GM18502 (cell line): Measurements from ENCODE around the gene DDX51.
"Not testable (repeated sequence)": the region's sequence is repeated elsewhere in the genome, so short reads cannot be mapped to it uniquely, and the experiment has no call there.

Experiments used
- ATAC-seq: cut with Tn5 transposase; IDR thresholded peaks from one replicate; pipeline ENCODE4 v1.9.1; 2021; ENCODE audit warnings: mild to moderate bottlenecking; ENCODE audit not compliant: unreplicated experiment, poor library complexity

The DDX51 gene

DNA sequence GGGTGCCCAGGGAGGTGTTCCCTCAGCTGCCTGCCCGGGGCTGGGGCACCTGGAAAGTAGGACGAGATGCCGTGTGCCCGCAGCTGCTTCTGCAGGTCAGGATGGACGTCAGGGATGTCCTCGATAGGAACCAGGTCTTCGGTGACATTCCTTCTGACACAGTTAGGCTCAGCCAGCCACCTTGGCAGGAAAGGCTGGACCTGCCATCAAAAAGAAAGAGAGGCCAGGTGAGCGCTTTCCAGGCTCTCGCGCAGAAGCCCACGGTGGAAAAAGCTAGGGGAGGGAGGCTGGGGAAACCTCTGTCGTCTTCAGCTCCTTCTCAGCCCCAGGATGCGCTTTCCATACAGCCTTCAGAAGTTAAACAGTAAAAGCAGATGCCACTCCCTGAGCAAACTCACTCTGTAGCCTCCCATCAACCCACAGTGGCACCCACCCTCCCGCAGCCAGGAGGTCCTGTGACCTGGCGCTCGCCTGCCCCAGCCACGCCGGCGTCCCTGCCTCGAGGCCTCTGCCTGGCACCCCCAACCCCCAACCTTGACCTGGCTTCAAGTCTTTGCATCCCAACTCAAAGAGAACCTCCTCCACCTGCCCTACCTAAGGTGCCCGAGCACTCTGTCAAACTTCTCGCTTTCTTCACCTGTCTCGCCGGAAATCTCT lies 1.3 kb downstream of the DDX51 start:
- ATAC-seq: no peak

DNA sequence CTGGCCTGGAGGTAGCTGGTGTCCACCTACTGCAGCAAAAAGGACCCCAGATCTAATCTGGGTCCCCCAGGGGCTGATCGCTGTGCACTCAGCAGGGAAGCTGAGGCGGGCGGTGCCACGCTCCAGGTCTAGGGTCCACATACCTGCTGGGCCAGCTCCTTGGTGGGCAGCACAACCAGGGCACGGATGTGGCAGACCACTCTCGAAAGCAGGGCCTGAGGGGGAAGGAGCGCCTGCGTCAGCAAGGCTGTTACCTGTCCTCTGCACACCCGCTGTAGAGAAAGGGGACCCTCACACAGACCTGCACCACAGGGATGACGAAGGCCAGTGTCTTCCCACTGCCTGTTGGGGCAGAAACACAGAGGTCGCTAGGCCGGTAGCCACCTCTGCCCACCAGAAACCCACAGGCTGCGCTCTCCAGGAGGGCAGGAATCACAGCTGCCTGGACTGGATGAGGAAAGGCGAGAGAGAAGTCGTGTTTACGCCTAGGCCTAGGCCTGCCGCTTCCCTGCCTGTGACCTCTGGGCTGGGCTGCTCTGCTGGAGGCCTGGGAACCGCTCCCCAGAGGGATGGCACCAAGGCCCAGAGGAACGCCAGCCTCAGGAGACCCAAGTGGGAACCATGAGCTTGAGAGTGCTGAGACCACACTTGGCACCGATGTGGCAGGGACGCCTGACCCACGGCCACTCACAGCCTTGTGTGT lies 2.0 kb downstream of the DDX51 start:
- no peak for ATAC-seq

DNA sequence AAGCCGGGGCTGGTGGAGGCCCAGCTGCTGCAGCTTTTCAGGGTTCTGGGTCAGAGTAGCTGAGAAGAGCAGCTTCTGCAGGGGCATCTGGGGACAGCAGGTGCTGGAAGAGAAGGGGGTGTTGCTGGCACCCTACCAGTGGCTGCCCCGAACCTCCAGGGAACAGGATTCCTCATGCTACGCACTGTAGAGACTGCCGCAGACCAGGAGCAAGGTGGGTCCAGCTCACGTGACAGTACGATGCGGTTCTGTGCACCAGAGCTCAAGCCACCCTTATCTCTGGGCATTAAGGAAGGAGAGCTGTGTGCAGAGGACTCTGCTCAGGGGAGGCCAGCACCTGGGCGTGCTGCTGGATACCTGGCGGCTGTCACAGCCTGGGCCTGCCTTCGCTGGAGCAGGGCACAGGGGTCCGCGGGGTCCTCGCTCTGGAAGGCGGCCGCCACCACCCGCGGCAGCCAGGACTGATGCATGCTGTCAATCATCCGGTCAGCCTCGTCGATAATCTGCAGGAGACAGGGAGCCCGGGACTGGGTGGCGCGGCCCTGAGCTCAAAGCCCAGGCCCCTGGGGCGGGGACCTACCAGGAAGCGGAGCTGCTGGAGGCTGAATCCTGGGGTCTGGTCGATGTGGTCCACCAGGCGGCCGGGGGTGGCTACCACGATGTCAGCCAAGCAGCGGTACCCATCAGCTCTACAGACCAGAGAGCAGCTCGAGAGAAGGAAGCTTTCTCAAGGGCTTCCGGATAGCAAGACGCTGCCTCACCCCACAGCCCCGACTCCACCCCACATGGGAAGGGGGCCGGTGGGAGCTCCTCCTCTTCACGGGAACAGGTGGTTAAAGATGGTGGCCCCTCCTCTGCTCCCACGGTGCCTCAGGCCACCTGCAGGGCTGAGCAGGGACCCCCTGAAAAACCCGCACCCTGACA lies 2.9 kb downstream of the DDX51 start:
- no peak for ATAC-seq

DNA sequence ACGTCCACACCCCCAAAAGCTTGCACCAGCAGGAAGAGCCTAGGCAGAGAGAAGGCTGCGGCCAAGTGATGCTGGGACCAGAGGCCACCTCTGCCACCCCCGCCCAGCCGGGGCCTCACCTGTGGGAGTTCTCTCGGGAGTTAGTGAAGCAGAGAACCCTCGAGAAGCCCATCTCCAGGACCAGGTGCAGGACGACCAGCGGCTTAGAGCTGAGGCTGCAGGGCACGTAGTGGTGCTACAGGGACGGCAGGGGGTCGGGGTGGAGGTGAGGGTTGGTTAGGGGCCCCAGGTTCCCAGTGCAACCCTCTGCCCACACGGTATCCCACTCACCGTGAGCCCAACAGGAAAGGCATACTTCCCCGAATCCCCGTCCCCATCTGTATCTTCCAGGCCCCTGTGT lies 3.6 kb downstream of the DDX51 start:
- ATAC-seq: no peak

DNA sequence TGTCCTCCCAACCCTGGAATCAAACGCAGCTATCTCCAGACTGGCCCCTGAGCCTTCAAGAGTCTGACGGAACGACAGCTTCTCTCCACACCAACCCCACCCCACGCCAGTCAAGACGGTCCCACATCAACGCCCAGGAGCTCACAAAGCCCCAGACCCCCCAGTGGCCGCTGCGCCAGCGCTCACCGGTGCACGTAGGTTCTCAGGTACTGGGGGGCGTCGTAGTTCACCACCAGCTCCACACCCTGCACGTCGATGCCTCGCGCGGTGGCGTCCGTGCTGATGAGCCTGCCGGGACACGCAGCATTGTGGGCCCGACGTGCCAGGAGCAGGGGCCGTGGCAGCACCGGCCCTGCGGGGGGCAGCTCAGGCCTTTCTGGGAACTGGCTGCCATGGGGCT lies 4.2 kb downstream of the DDX51 start:
- no peak for ATAC-seq

DNA sequence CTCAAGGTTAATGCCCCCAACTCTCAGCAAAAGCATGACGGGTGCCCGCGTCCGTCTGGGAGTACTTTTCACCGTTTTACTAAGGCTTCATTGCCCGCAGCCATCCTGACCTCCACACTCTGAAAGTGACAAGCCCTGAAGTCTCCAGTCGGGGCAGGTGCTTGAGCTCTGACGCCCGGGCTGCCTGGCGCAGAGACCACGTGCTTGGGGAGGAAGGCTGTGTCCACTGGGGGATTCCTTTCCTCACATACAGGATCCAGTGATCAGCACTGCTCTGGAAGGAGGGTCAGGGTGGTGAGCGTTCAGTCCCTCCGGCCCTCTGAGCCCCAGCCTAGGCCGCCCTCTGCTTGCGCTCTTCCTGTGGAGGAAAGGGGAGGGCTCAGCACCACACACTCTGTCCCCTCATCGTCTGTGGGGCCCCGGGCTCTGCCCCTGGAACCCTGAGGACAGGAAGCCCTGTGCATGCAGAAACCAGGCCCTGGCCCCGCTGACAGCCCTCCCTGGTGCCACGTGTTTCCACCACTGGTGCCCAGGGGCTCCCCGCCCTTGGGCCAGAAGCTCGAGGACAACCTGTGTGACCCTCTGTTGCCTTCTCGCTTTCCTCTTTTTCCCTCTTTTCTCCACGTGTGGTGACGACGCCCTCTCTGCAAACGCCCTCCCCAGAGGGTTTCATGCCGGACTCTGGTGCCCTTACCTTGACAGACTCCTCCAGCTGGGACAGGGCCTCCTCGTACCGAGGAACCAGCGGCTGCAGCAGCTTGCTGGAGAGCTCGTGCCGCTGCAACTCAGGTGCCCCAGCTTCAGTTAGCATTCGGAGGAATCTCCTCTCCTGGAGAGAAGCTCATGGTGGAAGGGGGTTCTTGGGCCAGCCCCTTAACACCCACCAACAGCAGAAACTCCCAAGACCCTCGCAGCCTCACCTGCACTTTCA lies 4.9 kb downstream of the DDX51 start:
- no peak for ATAC-seq

DNA sequence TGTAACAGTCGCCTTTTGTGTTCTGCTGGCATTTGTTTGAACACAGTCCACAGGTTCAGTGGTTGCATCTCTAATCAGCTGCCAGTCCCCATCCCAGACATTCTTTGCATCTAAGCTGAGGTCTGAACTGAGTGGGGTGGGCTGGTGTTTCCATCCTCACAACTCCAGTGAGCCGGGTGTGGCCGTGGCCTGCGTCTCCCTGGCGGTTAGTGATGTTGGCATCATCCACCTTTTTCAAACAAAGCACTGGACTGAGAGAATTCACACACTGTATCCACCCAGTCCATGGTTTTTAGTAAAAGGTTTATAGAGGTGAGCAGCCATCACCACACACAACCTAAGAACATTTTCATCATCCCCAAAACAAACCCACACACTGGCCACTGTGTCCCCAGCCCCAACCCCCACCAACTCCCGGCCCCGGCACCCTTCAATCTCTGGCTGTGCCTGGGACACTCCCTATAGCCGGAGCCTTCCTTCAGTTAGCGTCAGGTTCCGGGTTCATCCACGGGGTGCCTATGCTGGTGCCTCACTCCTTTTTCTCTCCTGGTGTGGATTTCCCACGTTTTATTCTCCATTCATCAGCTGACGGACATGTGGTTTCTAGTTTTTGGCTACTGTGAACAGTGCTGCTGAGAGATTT lies 6.5 kb downstream of the DDX51 start:
- no peak for ATAC-seq

DNA sequence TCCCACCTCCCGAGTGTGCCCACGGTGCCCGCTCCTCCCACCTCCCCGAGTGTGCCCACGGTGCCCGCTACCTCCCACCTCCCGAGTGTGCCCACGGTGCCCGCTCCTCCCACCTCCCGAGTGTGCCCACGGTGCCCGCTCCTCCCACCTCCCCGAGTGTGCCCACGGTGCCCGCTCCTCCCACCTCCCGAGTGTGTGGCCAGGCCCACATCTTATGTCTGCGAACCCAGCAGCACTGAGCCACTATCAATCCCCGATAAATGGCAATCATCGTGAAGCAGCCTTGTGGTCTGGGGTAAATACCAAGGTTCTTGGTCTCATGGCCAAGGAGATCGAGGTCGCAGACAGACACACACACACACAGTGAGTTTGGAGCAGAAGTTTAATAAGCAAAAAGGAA lies 7.9 kb downstream of the DDX51 start:
- not testable (repeated sequence) for ATAC-seq

DNA sequence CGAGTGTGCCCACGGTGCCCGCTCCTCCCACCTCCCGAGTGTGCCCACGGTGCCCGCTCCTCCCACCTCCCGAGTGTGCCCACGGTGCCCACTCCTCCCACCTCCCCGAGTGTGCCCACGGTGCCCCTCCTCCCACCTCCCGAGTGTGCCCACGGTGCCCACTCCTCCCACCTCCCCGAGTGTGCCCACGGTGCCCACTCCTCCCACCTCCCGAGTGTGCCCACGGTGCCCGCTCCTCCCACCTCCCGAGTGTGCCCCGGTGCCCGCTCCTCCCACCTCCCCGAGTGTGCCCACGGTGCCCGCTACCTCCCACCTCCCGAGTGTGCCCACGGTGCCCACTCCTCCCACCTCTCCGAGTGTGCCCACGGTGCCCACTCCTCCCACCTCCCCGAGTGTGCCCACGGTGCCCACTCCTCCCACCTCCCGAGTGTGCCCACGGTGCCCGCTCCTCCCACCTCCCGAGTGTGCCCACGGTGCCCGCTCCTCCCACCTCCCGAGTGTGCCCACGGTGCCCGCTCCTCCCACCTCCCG lies 9.4 kb downstream of the DDX51 start:
- ATAC-seq: not testable (repeated sequence)

DNA sequence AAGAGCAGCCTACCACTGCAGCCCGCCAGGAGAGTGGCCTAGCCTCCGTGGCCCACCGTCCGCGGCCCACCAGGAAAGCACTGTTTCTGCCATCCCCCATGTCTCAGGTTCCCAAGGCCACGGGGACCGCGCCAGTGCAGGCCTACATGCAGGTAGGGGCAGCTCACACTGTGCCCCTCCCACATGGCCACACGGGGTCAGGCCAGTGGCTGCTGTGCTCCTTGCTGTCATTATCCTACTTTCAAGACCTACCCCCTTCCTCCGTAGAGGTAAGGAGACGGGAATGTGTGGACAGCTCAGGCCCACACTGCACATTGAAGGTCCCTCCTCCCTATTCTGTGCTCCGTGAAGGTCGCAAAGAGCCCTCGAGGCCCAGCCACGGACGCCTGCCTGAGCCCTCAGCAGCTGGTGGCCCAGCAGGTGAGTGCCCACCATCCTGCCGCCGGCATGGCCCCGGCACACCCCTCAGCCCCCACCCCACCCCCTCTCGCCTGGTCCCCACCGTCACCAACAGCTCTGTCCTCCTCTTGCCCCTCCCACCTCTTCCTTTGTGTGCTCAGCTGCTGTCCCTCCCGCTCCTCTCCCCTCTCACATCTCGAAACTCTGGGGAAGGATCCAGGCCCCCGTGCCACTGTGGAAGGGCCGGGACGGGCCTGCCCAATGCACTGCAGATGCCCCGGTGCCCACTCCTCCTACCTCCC lies 10.0 kb downstream of the DDX51 start:
- no peak for ATAC-seq

DNA sequence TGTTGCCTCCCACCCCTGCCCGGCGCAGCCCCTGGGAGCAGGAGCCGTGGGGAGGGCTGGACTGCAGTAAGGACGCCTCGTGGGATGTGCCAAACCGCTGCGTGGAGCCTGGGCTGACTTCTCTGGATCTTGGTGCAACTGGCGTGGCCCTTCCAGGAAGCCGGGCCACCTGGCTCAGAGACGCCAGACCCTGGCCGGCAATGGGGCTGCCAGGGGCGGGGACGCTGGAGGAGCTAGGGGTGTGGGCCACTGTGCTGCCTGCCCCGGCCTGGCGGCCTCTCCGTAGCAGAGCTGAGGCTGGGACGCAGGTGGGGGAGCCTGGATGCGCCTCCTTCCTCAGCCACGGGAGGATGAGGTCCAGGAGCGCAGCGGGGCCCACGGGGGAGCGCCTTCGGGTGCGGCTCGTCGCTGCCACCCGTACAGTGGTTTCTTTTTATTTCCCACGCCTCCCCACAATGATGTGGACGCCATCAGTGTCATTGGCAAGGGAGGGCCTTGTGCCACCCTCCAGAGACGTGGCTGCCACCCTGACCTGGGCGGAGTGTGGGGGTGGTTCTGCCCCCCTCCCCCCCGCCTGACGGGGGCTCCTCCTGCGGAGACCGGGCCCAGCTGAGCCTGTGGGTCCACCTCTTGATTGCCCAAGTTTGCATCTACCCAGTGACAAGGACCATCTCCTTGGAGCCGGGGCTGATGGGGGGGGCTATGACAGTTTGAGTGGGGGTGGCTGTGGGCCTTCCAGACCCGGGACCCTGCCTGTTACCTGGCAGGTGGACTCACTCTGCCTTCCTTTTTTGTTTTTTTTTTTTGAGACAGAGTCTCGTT lies 11.3 kb downstream of the DDX51 start:
- no peak for ATAC-seq

DNA sequence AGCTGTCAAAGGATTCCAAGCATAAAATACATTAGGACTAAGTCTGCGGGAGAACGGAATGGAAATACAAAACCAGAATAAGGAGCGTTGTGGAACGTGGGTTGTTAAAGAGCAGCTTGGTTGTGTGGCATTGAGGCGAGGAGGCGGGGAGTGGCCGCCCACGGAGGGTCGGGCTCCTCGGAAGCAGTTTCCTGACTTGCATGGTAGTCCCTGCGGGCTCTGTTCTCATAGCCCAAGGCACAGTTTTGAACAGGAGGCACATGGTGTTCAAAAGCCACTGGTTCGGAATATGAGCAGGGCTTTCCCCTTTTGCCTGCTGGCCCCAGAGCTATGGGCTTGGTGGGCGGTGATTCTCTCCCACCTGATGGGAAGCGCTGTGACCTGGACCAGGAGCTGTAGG lies 12.2 kb downstream of the DDX51 start:
- no peak for ATAC-seq

DNA sequence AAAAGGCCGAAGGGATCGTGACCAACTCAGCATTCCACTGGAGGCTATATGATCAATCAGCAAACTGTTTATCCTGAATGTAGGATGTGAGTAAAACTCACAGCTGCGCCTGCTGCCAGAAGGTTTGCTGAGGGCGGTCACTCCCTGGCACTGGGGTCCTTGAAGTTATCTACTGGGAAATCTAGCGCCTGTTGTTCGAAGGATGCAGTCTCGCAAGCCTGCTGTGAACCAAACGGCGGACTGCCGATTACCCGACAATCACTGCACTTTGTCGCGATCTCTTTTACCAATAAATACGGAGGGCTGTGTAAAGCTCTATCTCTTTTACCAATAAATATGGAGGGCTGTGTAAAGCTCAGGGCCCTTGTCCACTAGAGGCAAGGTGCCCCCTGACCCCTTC lies 12.9 kb downstream of the DDX51 start:
- ATAC-seq: no peak

DNA sequence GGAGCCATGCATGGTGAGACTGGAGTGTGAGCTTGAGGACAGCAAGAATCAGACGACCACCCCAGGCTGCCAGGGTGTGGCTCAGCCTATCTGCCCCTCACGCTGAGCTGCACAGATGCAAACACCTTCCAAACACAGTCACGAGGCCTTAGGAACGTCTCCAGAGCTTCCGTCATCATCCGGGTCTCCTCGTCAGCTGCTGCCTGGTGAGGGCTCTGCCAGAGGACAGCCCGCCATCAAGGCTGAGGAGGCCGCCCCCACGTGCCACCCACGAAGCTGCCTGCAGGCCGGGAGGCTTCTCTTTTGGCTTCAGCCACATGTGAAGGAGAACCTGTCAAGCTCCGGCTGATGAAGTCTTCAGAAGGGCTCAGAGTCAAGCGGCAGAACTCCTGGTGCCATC lies 13.4 kb downstream of the DDX51 start:
- ATAC-seq: no peak

DNA sequence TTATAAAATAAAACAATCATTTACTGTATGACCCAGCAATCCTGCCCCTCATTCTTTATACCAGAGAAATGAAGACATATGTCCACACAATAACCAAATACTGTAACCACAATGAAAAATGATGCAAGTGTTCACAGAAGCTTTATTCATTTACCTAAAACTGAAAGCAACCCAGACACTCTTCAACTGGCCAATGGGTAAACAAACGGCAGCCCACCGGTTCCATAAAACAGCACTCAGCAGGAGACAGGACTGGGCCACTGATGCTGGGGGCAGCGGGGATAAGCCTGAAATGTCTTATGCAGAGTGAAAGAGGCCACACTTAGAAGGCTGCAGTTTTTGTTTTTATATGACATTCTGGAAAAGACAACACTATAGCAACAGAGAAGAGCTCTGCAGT lies 15.1 kb downstream of the DDX51 start:
- no peak for ATAC-seq

DNA sequence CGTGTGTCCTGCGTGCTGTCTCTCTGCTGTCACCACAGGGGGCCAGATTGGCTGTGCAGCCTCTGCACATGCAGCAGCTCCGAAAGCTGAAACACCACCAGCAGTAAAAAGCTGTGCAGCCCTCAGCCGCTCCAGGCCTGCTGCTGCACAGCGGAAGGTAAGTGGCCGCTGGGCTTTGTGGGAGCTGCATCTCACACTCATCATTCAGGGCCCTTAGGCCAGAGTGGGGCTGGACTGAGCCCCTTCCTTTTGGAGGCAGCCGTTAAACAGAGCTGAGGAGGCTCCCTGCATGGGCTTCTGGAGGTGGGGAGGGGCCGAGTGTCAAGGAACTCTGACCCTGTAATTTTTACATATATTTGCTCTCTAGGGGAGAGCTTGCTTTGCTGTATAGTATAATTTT lies 17.1 kb downstream of the DDX51 start:
- ATAC-seq: no peak

DNA sequence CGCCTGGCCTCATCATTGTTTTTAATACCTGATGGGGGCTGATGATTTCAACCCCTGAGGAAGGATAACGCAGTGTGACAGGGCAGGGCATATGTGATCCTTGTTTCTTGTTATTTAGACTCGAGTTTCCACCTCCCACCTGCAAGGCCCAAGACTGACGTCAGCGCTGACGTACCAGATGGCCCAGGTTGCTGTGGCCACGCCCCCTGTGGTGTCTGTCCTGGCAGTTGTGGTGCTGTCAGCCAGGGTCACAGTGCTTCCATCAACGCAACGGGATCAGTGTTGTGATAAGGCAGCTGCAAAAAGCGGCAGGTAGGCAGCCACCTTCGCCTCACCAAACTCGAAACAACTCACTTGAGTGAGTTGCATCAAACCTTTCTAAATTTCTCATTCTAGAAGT lies 18.4 kb downstream of the DDX51 start:
- ATAC-seq: no peak
